Measurements from ENCODE around the gene RGS1.

RGS1 gene

GRCh38 chr1:192552760-192553191 is 22.8 kb upstream of the RGS1 start:
- no peak for DNase-seq (ENCODE audit: low read depth in 1 of 2, low spot score in 1 of 2)

DNA sequence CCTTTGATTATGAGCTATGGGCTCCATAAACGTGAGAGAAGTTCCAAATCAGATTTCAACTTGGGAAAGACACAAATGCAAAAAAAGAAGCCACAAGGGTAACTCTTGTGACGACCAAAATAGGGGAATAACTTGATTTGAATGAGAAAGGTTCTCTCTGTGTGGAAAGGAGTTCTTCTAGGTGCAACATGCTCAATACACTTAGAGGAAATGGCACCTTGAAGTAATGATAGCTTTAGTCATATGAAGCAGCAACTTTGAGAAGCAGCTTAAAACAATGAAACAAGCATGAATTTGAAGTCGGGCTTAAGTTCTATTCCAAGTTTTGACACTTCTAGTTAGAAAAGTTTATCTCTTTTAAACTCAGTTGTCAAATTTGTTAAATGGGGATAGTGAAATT is 21.8 kb upstream of the RGS1 start:
- no peak for DNase-seq (ENCODE audit: low read depth in 1 of 2, low spot score in 1 of 2)

DNA sequence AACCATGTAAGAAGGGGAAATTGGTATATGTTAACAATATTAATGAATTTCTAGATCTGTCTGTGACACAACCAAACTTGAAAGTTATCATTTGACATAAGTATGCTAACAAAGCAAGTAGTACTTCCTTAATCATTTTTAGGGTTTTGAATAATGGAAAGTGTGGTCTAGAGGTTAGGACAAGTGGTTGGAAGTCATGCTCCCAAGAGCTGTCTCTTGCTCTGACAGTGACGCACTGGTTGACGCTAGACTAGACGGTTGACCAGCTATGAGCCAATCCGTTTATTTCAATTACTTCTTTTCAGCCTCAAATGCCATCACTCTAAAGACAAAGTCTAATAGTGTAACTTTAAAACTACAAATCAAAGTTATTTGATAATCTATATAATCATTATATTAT is 20.7 kb upstream of the RGS1 start:
- DNase-seq (ENCODE audit: low read depth in 1 of 2, low spot score in 1 of 2): no peak

GRCh38 chr1:192555399-192555798 is 20.2 kb upstream of the RGS1 start:
- no peak for DNase-seq (ENCODE audit: low read depth in 1 of 2, low spot score in 1 of 2)

DNA sequence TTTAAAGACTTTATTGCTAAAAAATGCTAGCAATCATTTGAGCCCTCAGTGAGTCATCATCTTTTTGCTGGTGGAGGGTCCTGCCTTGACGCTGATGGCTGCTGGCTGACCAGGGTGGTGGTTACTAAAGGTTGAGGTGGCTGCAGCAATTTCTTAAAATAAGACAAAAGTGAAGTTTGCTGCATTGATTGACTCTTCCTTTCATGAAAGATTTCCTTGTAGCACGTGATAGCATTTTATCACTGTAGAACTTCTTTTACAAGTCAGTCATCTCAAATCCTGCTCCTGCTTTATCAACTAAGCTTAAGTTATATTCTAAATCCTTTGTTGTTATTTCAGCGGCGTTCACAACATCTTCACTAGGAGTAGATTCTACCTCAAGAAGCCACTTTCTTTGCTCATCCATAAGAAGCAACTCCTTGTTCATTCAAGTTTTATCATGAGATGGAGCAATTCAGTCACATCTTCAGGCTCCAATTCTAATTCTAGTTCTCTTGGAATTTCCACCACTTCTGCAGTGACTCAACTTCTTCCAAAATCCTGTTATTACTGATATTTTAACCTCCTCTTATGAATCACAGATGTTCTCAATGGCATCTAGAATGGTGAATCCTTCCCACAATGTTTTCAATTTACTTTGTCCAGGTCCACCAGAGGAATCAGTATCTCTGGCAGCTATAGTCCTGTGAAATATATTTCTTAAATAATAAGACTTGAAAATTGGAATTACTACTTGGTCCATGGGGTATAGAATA is 17.6 kb upstream of the RGS1 start:
- no peak for DNase-seq (ENCODE audit: low read depth in 1 of 2, low spot score in 1 of 2)

DNA sequence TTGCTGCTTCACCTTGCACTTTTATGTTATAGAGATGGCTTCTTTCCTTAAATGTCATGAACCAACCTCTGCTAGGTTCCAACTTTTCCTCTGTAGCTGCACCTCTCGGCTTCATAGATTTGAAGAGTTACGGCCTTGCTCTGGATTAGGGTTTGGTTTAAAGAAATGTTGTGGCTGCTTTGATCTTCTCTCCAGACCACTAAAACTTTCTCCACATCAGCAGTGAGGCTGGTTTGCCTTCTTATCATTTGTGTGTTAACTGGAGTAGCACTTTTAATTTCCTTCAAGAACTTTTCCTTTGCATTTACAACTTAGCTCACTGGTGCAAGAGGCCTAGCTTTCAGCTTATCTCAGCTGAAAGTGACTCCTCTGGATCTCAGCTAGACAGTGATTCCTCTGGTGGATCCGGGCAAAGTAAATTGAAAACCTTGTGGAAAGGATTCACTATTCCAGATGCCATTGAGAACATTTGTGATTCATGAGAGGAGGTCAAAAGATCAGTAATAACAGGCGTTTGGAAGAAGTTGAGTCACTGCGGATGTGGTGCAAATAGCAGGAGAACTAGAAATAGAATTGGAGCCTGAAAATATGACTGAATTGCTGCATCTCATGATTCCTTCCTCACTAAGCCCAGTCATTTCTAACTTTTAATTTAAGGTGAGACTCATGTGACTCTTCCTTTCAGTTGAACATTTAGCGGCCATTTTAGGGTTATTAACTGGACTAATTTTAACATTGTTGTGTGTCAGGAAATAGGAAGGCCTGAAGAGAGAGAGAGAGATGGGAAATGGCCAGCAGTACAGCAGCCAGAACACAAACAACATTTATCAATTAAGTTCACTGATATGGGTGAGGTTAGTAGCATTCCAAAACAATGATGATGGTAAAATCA is 16.2 kb upstream of the RGS1 start:
- no peak for DNase-seq (ENCODE audit: low read depth in 1 of 2, low spot score in 1 of 2)

DNA sequence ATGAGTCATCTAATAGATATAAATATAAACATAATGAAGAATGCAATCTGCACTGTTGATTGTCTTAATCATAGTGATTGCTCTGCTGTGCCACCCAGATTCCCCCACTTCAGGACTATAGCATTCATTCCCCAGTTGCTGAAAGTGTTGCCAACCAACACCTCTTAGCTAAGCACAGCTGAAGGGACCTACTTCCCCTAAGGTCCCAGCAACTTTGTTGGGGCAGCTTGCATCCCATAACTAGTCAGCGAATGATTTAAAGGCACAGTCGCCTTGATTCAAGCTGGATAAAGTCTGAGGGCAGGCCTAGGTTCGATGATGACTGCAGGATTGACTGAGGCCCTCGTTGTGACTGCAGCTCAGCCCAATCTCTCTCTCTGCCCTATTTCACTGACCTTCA is 14.3 kb upstream of the RGS1 start:
- no peak for DNase-seq (ENCODE audit: low read depth in 1 of 2, low spot score in 1 of 2)

DNA sequence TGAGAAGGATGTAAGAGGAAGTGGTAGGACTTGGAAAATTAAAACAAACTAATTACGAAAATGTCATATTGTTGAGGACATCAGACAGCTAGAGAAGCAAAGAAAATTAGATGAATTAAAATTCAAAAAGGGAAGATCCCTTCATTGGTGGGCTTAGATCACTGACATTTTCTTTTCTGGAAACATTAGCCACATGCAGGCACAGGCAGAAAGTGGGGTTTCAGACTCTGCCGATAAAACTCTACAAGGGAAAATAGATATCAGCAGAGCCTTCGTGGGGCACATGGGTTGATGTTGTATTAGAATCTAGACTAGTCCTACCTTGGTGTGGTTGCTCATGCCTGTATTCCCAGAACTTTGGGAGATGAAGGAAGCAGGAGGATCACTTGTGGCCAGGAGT is 12.4 kb upstream of the RGS1 start:
- DNase-seq (ENCODE audit: low read depth in 1 of 2, low spot score in 1 of 2): no peak

GRCh38 chr1:192564099-192564498 is 11.5 kb upstream of the RGS1 start:
- DNase-seq (ENCODE audit: low read depth in 1 of 2, low spot score in 1 of 2): no peak

- DNase-seq (ENCODE audit: low read depth in 1 of 2, low spot score in 1 of 2): no peak
Measured at GRCh38 chr1:192565946-192566345, 9.6 kb upstream of the RGS1 start.

GRCh38 chr1:192566657-192567056 is 8.9 kb upstream of the RGS1 start:
- no peak for DNase-seq (ENCODE audit: low read depth in 1 of 2, low spot score in 1 of 2)

GRCh38 chr1:192568063-192568462 is 7.5 kb upstream of the RGS1 start:
- no peak for DNase-seq (ENCODE audit: low read depth in 1 of 2, low spot score in 1 of 2)

- DNase-seq (ENCODE audit: low read depth in 1 of 2, low spot score in 1 of 2): no peak
Measured at GRCh38 chr1:192571668-192572067, 3.9 kb upstream of the RGS1 start.

DNA sequence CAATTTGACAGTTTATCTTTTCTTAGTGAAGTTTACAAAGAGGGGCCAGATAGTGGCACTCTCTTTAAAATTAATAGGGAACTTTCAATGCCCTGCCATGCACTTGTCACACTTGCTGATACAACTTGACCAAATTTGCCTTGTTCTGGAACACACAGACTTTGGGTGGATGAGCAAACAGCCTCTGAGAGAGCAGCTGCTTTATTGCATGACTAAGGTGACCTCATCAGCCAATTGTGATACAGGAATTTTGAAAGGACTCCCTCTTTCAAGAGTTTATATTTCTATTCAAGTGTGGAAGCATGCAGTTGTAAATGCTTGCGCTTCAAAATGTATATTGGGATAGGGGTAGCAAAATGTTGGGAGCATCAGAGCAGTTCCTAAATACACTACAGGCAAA is 2.1 kb upstream of the RGS1 start:
- DNase-seq (ENCODE audit: low read depth in 1 of 2, low spot score in 1 of 2): no peak

GRCh38 chr1:192574073-192574472 is 1.5 kb upstream of the RGS1 start:
- DNase-seq (ENCODE audit: low read depth in 1 of 2, low spot score in 1 of 2): no peak

GRCh38 chr1:192576190-192577144 is 894 bp downstream of the RGS1 start:
- DNase-seq (ENCODE audit: low read depth in 1 of 2, low spot score in 1 of 2): no peak

- DNase-seq (ENCODE audit: low read depth in 1 of 2, low spot score in 1 of 2): no peak
Measured at GRCh38 chr1:192577145-192578140, 1.9 kb downstream of the RGS1 start.

DNA sequence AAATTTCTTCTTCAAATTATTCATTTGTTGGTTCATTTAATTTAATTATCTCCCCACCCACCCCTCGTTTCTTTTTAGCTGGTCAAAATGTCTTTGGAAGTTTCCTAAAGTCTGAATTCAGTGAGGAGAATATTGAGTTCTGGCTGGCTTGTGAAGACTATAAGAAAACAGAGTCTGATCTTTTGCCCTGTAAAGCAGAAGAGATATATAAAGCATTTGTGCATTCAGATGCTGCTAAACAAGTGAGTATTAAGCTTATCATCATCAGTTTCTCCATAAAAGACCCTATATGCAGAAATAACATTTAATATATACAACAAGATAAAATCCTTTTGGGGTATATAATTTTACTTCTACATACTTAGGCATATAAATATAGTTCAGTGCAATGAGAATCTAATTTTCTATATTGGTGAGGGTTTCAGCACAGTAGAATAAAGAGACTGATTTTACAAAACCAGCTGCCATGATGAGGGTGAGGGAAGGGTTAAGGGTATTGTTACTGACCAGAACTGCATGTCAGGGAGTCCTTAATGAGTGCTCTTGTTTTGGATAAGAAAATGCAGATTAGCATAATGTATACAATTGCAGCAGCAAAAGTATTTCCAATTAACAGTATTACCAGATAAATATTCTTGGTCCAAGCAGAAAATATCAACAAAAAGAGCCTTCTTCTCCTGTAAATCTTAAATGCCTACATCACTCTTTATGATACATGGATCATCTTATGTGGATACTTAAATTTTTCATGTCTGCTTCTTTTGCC is 2.8 kb downstream of the RGS1 start:
- no peak for DNase-seq (ENCODE audit: low read depth in 1 of 2, low spot score in 1 of 2)

DNA sequence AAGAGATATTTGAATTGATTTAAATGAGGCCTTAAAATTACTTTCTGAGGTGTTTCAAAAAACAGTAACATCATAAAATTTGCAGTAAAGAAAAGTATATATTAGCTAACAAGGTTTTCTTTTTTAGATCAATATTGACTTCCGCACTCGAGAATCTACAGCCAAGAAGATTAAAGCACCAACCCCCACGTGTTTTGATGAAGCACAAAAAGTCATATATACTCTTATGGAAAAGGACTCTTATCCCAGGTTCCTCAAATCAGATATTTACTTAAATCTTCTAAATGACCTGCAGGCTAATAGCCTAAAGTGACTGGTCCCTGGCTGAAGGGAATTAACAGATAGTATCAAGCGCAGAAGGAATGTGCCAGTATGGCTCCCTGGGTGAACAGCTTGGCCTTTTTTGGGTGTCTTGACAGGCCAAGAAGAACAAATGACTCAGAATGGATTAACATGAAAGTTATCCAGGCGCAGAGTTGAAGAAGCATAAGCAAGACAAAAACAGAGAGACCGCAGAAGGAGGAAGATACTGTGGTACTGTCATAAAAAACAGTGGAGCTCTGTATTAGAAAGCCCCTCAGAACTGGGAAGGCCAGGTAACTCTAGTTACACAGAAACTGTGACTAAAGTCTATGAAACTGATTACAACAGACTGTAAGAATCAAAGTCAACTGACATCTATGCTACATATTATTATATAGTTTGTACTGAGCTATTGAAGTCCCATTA is 3.6 kb downstream of the RGS1 start:
- no peak for DNase-seq (ENCODE audit: low read depth in 1 of 2, low spot score in 1 of 2)
